Testis (tissue), 2 donors: ENCODE measurements around the gene CDH1.

Source experiments
- POLR2A ChIP-seq: fragments of 450-650 bp; IDR thresholded peaks from one replicate; pipeline ENCODE4 v1.6.1; 2017; ENCODE audit warnings: antibody characterized with exemption, mild to moderate bottlenecking, moderate library complexity
- TF ChIP-seq, protein P1 (sequence below), 3 experiments: fragments of 450-650 bp in 2 of 3; fragments of 200-600 bp in 1 of 3; sonication (generic) in 1 of 3; IDR thresholded peaks; one replicate each; pipeline ENCODE4 v1.5.1; 2016 to 2019; ENCODE audit warnings: antibody characterized with exemption in 3 of 3, mild to moderate bottlenecking in 2 of 3, moderate library complexity in 1 of 3

DNA sequence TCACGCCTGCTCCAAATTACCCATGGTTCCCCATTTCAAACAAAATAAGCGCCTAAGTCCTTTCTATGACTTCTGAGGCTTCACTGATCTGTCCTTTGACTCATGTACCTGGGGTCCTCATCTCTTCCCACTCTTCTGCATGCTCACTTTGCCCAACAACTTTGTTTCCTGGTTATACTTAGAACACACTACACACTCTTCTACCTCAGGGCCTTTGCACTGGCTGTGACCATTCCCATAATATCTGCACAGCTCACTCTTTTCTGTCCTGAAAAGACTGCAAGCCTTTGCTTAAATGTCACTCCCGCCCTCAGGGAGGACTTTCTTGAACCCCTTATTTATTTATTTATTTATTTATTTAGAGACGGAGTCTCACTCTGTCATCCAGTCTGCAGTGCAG, 14.1 kb downstream of the CDH1 start:
- TF ChIP-seq, protein P1, sequence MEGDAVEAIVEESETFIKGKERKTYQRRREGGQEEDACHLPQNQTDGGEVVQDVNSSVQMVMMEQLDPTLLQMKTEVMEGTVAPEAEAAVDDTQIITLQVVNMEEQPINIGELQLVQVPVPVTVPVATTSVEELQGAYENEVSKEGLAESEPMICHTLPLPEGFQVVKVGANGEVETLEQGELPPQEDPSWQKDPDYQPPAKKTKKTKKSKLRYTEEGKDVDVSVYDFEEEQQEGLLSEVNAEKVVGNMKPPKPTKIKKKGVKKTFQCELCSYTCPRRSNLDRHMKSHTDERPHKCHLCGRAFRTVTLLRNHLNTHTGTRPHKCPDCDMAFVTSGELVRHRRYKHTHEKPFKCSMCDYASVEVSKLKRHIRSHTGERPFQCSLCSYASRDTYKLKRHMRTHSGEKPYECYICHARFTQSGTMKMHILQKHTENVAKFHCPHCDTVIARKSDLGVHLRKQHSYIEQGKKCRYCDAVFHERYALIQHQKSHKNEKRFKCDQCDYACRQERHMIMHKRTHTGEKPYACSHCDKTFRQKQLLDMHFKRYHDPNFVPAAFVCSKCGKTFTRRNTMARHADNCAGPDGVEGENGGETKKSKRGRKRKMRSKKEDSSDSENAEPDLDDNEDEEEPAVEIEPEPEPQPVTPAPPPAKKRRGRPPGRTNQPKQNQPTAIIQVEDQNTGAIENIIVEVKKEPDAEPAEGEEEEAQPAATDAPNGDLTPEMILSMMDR (IDR thresholded peaks at IDR 0.05), result no peak
- TF ChIP-seq POLR2A, result no peak
